ENCODE data around the gene STRADB.

Gene STRADB

GRCh38 chr2:201458381-201458780 lies 6.8 kb downstream of the STRADB start:
- no peaks in the 10 kb centered on the region for H3F3A ChIP-seq (ENCODE audit: control insufficient read depth, insufficient read depth)
- H3K9me2 ChIP-seq (replicated peaks; ENCODE audit: control insufficient read depth, low read length): no peaks in the 10 kb centered on the region
- no peaks in the 10 kb centered on the region for H3K4me1 ChIP-seq (ENCODE audit: control insufficient read depth, low read length)
- H4K20me1 ChIP-seq (ENCODE audit: control insufficient read depth, insufficient read depth, low read depth, low read length): no peaks in the 10 kb centered on the region
- no peak overlapping the region for H3K27ac ChIP-seq (ENCODE audit: low read depth, low read length)
- peaks cover 4% of the 10 kb centered on the region; the same call in 1 of the 2 replicates for H3K27me3 ChIP-seq (ENCODE audit: control insufficient read depth, low read length)
- TF ChIP-seq EZH2phosphoT487 (IDR thresholded peaks at IDR 0.05; ENCODE audit: borderline replicate concordance, low read length) (no peak), CTCF (IDR thresholded peaks at IDR 0.05; ENCODE audit: low read depth, low read length, poor library complexity, severe bottlenecking) (no peak)
- no peaks in the 10 kb centered on the region for H3K36me3 ChIP-seq (ENCODE audit: control insufficient read depth, low read length)
- no peak overlapping the region for H3K4me3 ChIP-seq (ENCODE audit: low read length)
- no peak overlapping the region for H3K4me2 ChIP-seq (ENCODE audit: low read length)
- H3K79me2 ChIP-seq (ENCODE audit: control insufficient read depth, low read length): no peaks in the 10 kb centered on the region
- H3K9me3 ChIP-seq (ENCODE audit: control insufficient read depth, insufficient read depth, low read length): peaks cover 3% of the 10 kb centered on the region; the same call in 1 of the 2 replicates

GRCh38 chr2:201460532-201460931 lies 9.0 kb downstream of the STRADB start:
- no peak for TF ChIP-seq CTCF (IDR thresholded peaks at IDR 0.05; ENCODE audit: low read depth, low read length, poor library complexity, severe bottlenecking)
- TF ChIP-seq EZH2phosphoT487 (IDR thresholded peaks at IDR 0.05; ENCODE audit: borderline replicate concordance, low read length): no peak
- Histone ChIP-seq H3F3A (ENCODE audit: control insufficient read depth, insufficient read depth) (no peaks in the 10 kb centered on the region), H4K20me1 (ENCODE audit: control insufficient read depth, insufficient read depth, low read depth, low read length) (no peaks in the 10 kb centered on the region), H3K9me2 (replicated peaks; ENCODE audit: control insufficient read depth, low read length) (no peaks in the 10 kb centered on the region), H3K27me3 (ENCODE audit: control insufficient read depth, low read length) (no peaks in the 10 kb centered on the region), H3K4me1 (ENCODE audit: control insufficient read depth, low read length) (no peaks in the 10 kb centered on the region), H3K4me3 (ENCODE audit: low read length) (no peak overlapping the region), H3K4me2 (ENCODE audit: low read length) (no peak overlapping the region), H3K36me3 (ENCODE audit: control insufficient read depth, low read length) (no peaks in the 10 kb centered on the region), H3K27ac (ENCODE audit: low read depth, low read length) (no peak overlapping the region), H3K9me3 (ENCODE audit: control insufficient read depth, insufficient read depth, low read length) (peaks cover 3% of the 10 kb centered on the region; the same call in 1 of the 2 replicates), H3K79me2 (ENCODE audit: control insufficient read depth, low read length) (no peaks in the 10 kb centered on the region)

- Histone ChIP-seq H3K36me3 (ENCODE audit: control insufficient read depth, low read length) (no peaks in the 10 kb centered on the region), H3K27me3 (ENCODE audit: control insufficient read depth, low read length) (no peaks in the 10 kb centered on the region), H3F3A (ENCODE audit: control insufficient read depth, insufficient read depth) (no peaks in the 10 kb centered on the region), H3K79me2 (ENCODE audit: control insufficient read depth, low read length) (no peaks in the 10 kb centered on the region), H3K4me2 (ENCODE audit: low read length) (no peak overlapping the region), H3K4me1 (ENCODE audit: control insufficient read depth, low read length) (no peaks in the 10 kb centered on the region), H3K9me2 (replicated peaks; ENCODE audit: control insufficient read depth, low read length) (no peaks in the 10 kb centered on the region), H3K27ac (ENCODE audit: low read depth, low read length) (no peak overlapping the region), H4K20me1 (ENCODE audit: control insufficient read depth, insufficient read depth, low read depth, low read length) (no peaks in the 10 kb centered on the region), H3K4me3 (ENCODE audit: low read length) (no peak overlapping the region), H3K9me3 (ENCODE audit: control insufficient read depth, insufficient read depth, low read length) (peaks cover 3% of the 10 kb centered on the region; the same call in 1 of the 2 replicates)
- TF ChIP-seq EZH2phosphoT487 (IDR thresholded peaks at IDR 0.05; ENCODE audit: borderline replicate concordance, low read length) (no peak), CTCF (IDR thresholded peaks at IDR 0.05; ENCODE audit: low read depth, low read length, poor library complexity, severe bottlenecking) (no peak)
Observed at GRCh38 chr2:201464547-201464946, 13.0 kb downstream of the STRADB start.
